Breast epithelium (tissue), 4 donors: ENCODE data around the gene KRTAP12-1. TPM values are rescaled to one million over a fixed set of nuclear protein-coding genes. Genes with fewer than 3 reads are reported as not detected.
"Not testable (repeated sequence)": the region's sequence is repeated elsewhere in the genome, so short reads cannot be mapped to it uniquely, and the experiment has no call there.

Experiments
- DNase-seq, 2 donors: peaks; one replicate each; pipeline ENCODE4 v3.0.0-alpha.2; 2019; ENCODE audit warnings: low spot score in 2 of 2
- H3K27ac ChIP-seq, 2 donors: fragments of 200-600 bp; sonication (generic) in 1 of 2; one replicate each; pipeline ENCODE4 v1.5.1; 2016 to 2019; ENCODE audit warnings: mild to moderate bottlenecking in 1 of 2
- H3K27me3 ChIP-seq, 2 donors: fragments of 200-600 bp; sonication (generic) in 1 of 2; one replicate each; pipeline versions ENCODE4 v1.5.1 to v1.6.0; 2017 to 2019; ENCODE audit warnings: control low read depth in 1 of 2, mild to moderate bottlenecking in 1 of 2
- H3K36me3 ChIP-seq: fragments of 200-600 bp; one replicate; pipeline ENCODE4 v1.5.1; 2019
- H3K4me1 ChIP-seq, 2 donors: fragments of 200-600 bp; sonication (generic); one replicate each; pipeline ENCODE4 v1.5.1; 2016 to 2019; ENCODE audit warnings: control low read depth in 1 of 2
- H3K4me3 ChIP-seq, 3 donors: fragments of 200-600 bp; sonication (generic); 1 replicate in 2 of 3; 2 replicates in 1 of 3; pipeline ENCODE4 v1.5.1; 2016 to 2019; ENCODE audit warnings: mild to moderate bottlenecking in 3 of 3, moderate library complexity in 2 of 3
- H3K9me3 ChIP-seq, 2 donors: fragments of 200-600 bp; sonication (generic) in 1 of 2; one replicate each; pipeline ENCODE4 v1.5.1; 2016 to 2019; ENCODE audit warnings: control low read depth in 1 of 2
- CTCF ChIP-seq, 3 donors: fragments of 450-650 bp; IDR thresholded peaks; one replicate each; pipeline ENCODE4 v1.5.1; 2016 to 2017; ENCODE audit warnings: antibody characterized with exemption in 3 of 3, mild to moderate bottlenecking in 3 of 3, moderate library complexity in 3 of 3
- POLR2A ChIP-seq: fragments of 450-650 bp; IDR thresholded peaks from one replicate; pipeline ENCODE4 v1.6.1; 2016; ENCODE audit warnings: antibody characterized with exemption, mild to moderate bottlenecking, moderate library complexity
- POLR2AphosphoS5 ChIP-seq, 3 donors: sonication (generic); formaldehyde crosslinking; IDR thresholded peaks; one replicate each; pipeline ENCODE4 v1.6.1; 2017; ENCODE audit warnings: antibody characterized with exemption in 3 of 3
- intact Hi-C: fragments of 100-400 bp; cut with DNase I; formaldehyde crosslinking; loops from one replicate; pipeline ENCODE4 v1.15.1; 2023; ENCODE audit warnings: low total_unique reads
- total RNA-seq, 3 donors: library from RNA; depleted of rRNA; stranded (reverse); fragments of >200 nt; gene quantifications; one replicate each; pipeline ENCODE4 v1.1.0, GENCODE V29; 2016

The KRTAP12-1 gene
- total RNA-seq, 3 donors from 2014 or later, result not detected

GRCh38 chr21:44639331-44639655 lies 42.7 kb downstream of the KRTAP12-1 start:
- Histone ChIP-seq H3K36me3 (no peaks in the 10 kb centered on the region), H3K27ac (no peak overlapping the region), H3K4me1 (no peaks in the 10 kb centered on the region), H3K27me3 (peaks cover 0 to 28% of the 10 kb centered on the region in 2 donors), H3K9me3 (peaks cover 7 to 20% of the 10 kb centered on the region in 2 donors), H3K4me3 (no peak overlapping the region)
- intact Hi-C loops, result loop anchor here (5.0 kb wide), 1 partner anchor 103 kb away; no protein-coding TSS in a partner anchor
- DNase-seq, result no peak
- no peak for TF ChIP-seq POLR2A
- no peak for TF ChIP-seq CTCF (IDR thresholded peaks at IDR 0.05)
- no peak for TF ChIP-seq POLR2AphosphoS5 (IDR thresholded peaks at IDR 0.05)

GRCh38 chr21:44638506-44639330 lies 43.2 kb downstream of the KRTAP12-1 start:
- not testable (repeated sequence) for H3K4me3 ChIP-seq, H3K4me1 ChIP-seq, H3K27ac ChIP-seq, H3K36me3 ChIP-seq, DNase-seq
- Histone ChIP-seq H3K27me3 (peaks cover 0 to 28% of the 10 kb centered on the region in 2 donors), H3K9me3 (peaks cover 1 to 15% of the 10 kb centered on the region in 2 donors)
- intact Hi-C loops, result loop anchor here (5.0 kb wide), 1 partner anchor 104 kb away; no protein-coding TSS in a partner anchor

GRCh38 chr21:44637851-44638348 lies 44.1 kb downstream of the KRTAP12-1 start:
- not testable (repeated sequence) for H3K4me1 ChIP-seq, H3K27ac ChIP-seq, DNase-seq, H3K36me3 ChIP-seq, H3K4me3 ChIP-seq
- Histone ChIP-seq H3K27me3 (peaks cover 0 to 28% of the 10 kb centered on the region in 2 donors), H3K9me3 (peaks cover 0 to 10% of the 10 kb centered on the region in 2 donors)
- intact Hi-C loops, result loop anchor here (5.0 kb wide), 1 partner anchor 104 kb away; no protein-coding TSS in a partner anchor

- TF ChIP-seq CTCF (IDR thresholded peaks at IDR 0.05), result no peak
- H3K4me1 ChIP-seq, result no peaks in the 10 kb centered on the region
- no peaks in the 10 kb centered on the region for H3K36me3 ChIP-seq
- peaks cover 0 to 28% of the 10 kb centered on the region in 2 donors for H3K27me3 ChIP-seq
- intact Hi-C loops, result loop anchor here (5.0 kb wide), 1 partner anchor 105 kb away; no protein-coding TSS in a partner anchor
- peaks cover 5 to 16% of the 10 kb centered on the region in 2 donors for H3K9me3 ChIP-seq
- DNase-seq, result no peak
- no peak within 1 kb of the TSS for H3K4me3 ChIP-seq
- H3K27ac ChIP-seq, result no peak within 1 kb of the TSS
These were observed 44.7 kb downstream of the KRTAP12-1 start, which contains the start of gene KRTAP10-10 for GRCh38 chr21:44637018-44637850. Gene KRTAP10-10, plus strand, starts transcription at chr21:44637356. Its CDS starts 62 bp downstream, at chr21:44637418.

GRCh38 chr21:44636209-44637017 lies 45.5 kb downstream of the KRTAP12-1 start:
- Histone ChIP-seq H3K36me3 (no peaks in the 10 kb centered on the region), H3K4me3 (no peak overlapping the region), H3K9me3 (peaks cover 13 to 21% of the 10 kb centered on the region in 2 donors), H3K4me1 (no peaks in the 10 kb centered on the region), H3K27ac (no peak overlapping the region), H3K27me3 (peaks cover 0 to 25% of the 10 kb centered on the region in 2 donors)
- intact Hi-C loops, result loop anchor here (5.0 kb wide), 1 partner anchor 106 kb away; no protein-coding TSS in a partner anchor
- DNase-seq, result no peak
- TF ChIP-seq CTCF (IDR thresholded peaks at IDR 0.05) (no peak), POLR2AphosphoS5 (IDR thresholded peaks at IDR 0.05) (no peak), POLR2A (no peak)
